OCI-LY3 (cell line): Measurements from ENCODE around the gene SLC44A3.

ENCODE experiments used
- CTCF ChIP-seq: fragments of 200-600, 300-600 bp; sonication (generic); IDR thresholded peaks from 2 replicates; pipeline ENCODE4 v1.5.1; 2014; ENCODE audit warnings: antibody characterized with exemption, low read length, low read depth
- EZH2phosphoT487 ChIP-seq: fragments of 200-600 bp; shearing (Covaris generic); IDR thresholded peaks from 2 replicates; pipeline ENCODE4 v1.6.1; 2018; ENCODE audit warnings: antibody characterized with exemption, mixed run types, low read depth

DNA sequence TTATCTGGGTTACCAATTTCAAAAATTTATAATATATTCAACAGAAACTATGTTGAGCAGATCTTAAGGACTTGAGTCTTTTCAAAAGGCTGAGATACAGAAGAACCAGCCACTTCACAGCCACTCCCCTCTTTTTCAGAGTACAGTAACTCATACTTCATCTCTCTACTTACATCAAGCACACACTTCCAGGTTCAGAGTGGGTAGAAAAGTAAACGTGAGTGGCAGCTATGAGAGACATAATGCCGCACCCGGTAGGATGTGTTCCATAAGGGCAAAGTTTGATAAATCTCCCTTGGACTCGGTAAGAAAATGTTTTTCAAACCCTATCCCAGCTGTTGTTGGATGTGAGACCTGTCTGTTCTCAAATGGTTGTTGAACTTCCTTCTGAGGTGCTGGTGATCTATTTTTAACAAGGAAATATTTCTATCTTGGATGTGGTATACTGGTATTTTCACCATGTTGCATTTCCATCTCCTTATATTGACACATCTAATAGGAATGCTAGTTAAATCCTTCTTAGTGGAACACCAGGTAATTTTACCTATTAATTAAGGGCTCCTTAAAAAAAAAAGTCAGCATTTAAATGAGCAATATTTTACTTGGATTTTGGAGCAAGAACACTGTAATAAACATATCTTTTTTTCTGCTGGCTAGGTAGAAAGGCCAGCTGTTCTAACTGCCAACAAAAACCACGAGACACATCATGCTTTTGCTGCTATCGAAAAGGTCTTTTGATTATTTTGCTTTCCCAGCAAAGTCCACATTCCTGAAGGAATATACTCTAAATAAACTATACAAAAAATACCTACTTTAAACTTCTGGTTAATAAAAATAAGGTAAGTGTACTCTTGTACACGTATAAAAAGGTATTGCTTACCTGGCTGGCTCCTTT, 78.6 kb downstream of the SLC44A3 start:
- TF ChIP-seq CTCF (no peak), EZH2phosphoT487 (no peak)
